HepG2 (cell line): Measurements from ENCODE around the gene GSDMA. TPM values are rescaled to one million over a fixed set of nuclear protein-coding genes. Genes with fewer than 3 reads are reported as not detected.
A peak's percentile ranks its signal among the peaks of the same experiment; 100 is the strongest.

Experiments
- CENPX ChIP-seq: sonication (generic); formaldehyde crosslinking; IDR thresholded peaks from 2 replicates; pipeline ENCODE4 v1.9.0; 2021; ENCODE audit warnings: mild to moderate bottlenecking, missing genetic modification reagents, moderate library complexity
- ELK4 ChIP-seq: sonication (generic); formaldehyde crosslinking; IDR thresholded peaks from 2 replicates; pipeline ENCODE4 v1.9.0; 2021; ENCODE audit warnings: missing genetic modification reagents, borderline replicate concordance
- FOXP4 ChIP-seq: sonication (generic); formaldehyde crosslinking; IDR thresholded peaks from 2 replicates; pipeline ENCODE4 v1.4.0; 2020; ENCODE audit warnings: missing genetic modification reagents
- HOXA5 ChIP-seq: sonication (generic); formaldehyde crosslinking; IDR thresholded peaks from 2 replicates; pipeline ENCODE4 v1.4.0; 2020; ENCODE audit warnings: missing genetic modification reagents
- HOXA7 ChIP-seq: sonication (generic); formaldehyde crosslinking; IDR thresholded peaks from 2 replicates; pipeline ENCODE4 v1.8.1; 2022; ENCODE audit warnings: mild to moderate bottlenecking, missing genetic modification reagents, moderate library complexity
- HOXD1 ChIP-seq: sonication (generic); formaldehyde crosslinking; IDR thresholded peaks from 2 replicates; pipeline ENCODE4 v1.5.0; 2020; ENCODE audit warnings: missing genetic modification reagents
- PHF21A ChIP-seq: sonication (generic); formaldehyde crosslinking; IDR thresholded peaks from 2 replicates; pipeline ENCODE4 v1.5.0; 2020; ENCODE audit warnings: mild to moderate bottlenecking, missing genetic modification reagents
- TAF15 ChIP-seq: fragments of 200-400 bp; formaldehyde crosslinking; IDR thresholded peaks from one replicate; pipeline ENCODE4 v1.6.1; 2018; ENCODE audit warnings: mild to moderate bottlenecking, low read depth, low read length; ENCODE audit not compliant: poor library complexity, severe bottlenecking
- WIZ ChIP-seq: sonication (generic); formaldehyde crosslinking; IDR thresholded peaks from 2 replicates; pipeline ENCODE4 v1.5.1; 2020; ENCODE audit warnings: mild to moderate bottlenecking, missing genetic modification reagents
- YEATS2 ChIP-seq: sonication (generic); formaldehyde crosslinking; IDR thresholded peaks from 2 replicates; pipeline ENCODE4 v1.4.0; 2020; ENCODE audit warnings: missing genetic modification reagents, borderline replicate concordance
- ZNF251 ChIP-seq: sonication (generic); formaldehyde crosslinking; IDR thresholded peaks from 2 replicates; pipeline ENCODE4 v1.9.0; 2021; ENCODE audit warnings: mild to moderate bottlenecking, missing genetic modification reagents
- ZNF432 ChIP-seq: sonication (generic); formaldehyde crosslinking; IDR thresholded peaks from 2 replicates; pipeline ENCODE4 v1.5.0; 2020; ENCODE audit warnings: missing genetic modification reagents, mild to moderate bottlenecking, borderline replicate concordance
- ZNF44 ChIP-seq: sonication (generic); formaldehyde crosslinking; IDR thresholded peaks from 2 replicates; pipeline ENCODE4 v1.5.1; 2020; ENCODE audit warnings: mild to moderate bottlenecking, missing genetic modification reagents
- ZNF496 ChIP-seq: sonication (generic); formaldehyde crosslinking; IDR thresholded peaks from 2 replicates; pipeline ENCODE4 v1.8.1; 2023; ENCODE audit warnings: mild to moderate bottlenecking, moderate library complexity, missing genetic modification reagents; ENCODE audit not compliant: insufficient replicate concordance
- polyA plus RNA-seq, 8 experiments: library from polyadenylated mRNA; depleted of rRNA in 3 of 8; stranded (reverse) in 7 of 8; unstranded in 1 of 8; fragments of >200 nt; fragmentation: Illumina TruSeq in 4 of 8; extraction: Trizol in 4 of 8; gene quantifications; 2 replicates each; pipeline versions ENCODE4 v1.2.1 to v1.2.3, GENCODE V29; 2011 to 2016; ENCODE audit warnings: low read depth in 4 of 8, missing spikeins in 1 of 8, mixed read lengths in 1 of 8; ENCODE audit not compliant: insufficient read depth in 1 of 8
- total RNA-seq, 5 experiments: library from RNA; depleted of rRNA; stranded (reverse); fragments of >200 nt; fragmentation: Illumina TruSeq; extraction: Trizol; gene quantifications; 2 replicates each; pipeline ENCODE4 v1.2.3, GENCODE V29; 2016; ENCODE audit warnings: low read depth in 1 of 5
- TF ChIP-seq, protein P1 (sequence below): sonication (generic); formaldehyde crosslinking; IDR thresholded peaks from 2 replicates; pipeline ENCODE4 v1.4.0; 2020; ENCODE audit warnings: low read depth, missing genetic modification reagents
- TF ChIP-seq, protein P2 (sequence below), 2 experiments: sonication (generic) in 1 of 2; formaldehyde crosslinking in 1 of 2; IDR thresholded peaks; 2 replicates each; pipeline versions ENCODE4 v1.4.0 to v1.6.1; 2016 to 2020; ENCODE audit warnings: borderline replicate concordance in 1 of 2, low read depth in 1 of 2, mild to moderate bottlenecking in 1 of 2, missing genetic modification reagents in 1 of 2

The GSDMA gene
- total and polyA plus RNA-seq, 2 of the 13 experiments (the other 11 are each of a cell fraction or from before 2014, with no cell fraction given): not detected

DNA sequence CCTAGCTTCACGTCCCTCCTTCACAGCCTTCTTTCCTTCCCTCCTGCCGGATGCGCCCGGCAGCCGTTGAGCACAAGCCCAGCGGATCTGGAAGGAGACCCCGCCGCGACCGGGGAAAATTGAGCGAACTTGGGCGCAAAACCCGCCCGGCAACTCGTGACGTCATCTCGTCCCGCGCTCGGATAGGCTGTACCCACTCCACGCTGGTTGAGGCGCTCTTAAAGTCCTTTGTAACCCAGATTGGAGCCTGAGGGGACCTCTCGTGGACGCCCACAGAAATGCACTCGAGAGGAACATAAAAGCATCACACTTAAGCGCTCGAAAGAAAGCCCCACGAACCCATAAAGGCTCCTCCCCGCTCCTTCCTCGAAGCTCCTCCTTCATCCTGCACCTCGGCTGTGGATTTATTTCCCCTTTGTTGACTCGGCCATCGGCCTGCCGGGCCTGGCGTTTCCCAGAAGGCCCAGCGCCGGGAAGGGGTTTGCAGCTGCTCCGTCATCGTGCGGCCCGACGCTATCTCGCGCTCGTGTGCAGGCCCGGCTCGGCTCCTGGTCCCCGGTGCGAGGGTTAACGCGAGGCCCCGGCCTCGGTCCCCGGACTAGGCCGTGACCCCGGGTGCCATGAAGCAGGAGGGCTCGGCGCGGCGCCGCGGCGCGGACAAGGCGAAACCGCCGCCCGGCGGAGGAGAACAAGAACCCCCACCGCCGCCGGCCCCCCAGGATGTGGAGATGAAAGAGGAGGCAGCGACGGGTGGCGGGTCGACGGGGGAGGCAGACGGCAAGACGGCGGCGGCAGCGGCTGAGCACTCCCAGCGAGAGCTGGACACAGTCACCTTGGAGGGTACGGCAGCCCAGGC, 17.8 kb downstream of the GSDMA start, which contains the start of gene PSMD3 (continued):
- peak; percentile 89; the same call in 1 of the 2 replicates for TF ChIP-seq HOXA7 (CRISPR knock-in tag)
- TF ChIP-seq CENPX (CRISPR knock-in tag): no peak
- peak; percentile 95; the same call in 1 of the 2 replicates for TF ChIP-seq WIZ (CRISPR knock-in tag)
- TF ChIP-seq HOXD1: peak; percentile 95
- TF ChIP-seq ZNF432 (CRISPR knock-in tag): no peak
- TF ChIP-seq PHF21A (CRISPR knock-in tag): no peak
- TF ChIP-seq, protein P1, sequence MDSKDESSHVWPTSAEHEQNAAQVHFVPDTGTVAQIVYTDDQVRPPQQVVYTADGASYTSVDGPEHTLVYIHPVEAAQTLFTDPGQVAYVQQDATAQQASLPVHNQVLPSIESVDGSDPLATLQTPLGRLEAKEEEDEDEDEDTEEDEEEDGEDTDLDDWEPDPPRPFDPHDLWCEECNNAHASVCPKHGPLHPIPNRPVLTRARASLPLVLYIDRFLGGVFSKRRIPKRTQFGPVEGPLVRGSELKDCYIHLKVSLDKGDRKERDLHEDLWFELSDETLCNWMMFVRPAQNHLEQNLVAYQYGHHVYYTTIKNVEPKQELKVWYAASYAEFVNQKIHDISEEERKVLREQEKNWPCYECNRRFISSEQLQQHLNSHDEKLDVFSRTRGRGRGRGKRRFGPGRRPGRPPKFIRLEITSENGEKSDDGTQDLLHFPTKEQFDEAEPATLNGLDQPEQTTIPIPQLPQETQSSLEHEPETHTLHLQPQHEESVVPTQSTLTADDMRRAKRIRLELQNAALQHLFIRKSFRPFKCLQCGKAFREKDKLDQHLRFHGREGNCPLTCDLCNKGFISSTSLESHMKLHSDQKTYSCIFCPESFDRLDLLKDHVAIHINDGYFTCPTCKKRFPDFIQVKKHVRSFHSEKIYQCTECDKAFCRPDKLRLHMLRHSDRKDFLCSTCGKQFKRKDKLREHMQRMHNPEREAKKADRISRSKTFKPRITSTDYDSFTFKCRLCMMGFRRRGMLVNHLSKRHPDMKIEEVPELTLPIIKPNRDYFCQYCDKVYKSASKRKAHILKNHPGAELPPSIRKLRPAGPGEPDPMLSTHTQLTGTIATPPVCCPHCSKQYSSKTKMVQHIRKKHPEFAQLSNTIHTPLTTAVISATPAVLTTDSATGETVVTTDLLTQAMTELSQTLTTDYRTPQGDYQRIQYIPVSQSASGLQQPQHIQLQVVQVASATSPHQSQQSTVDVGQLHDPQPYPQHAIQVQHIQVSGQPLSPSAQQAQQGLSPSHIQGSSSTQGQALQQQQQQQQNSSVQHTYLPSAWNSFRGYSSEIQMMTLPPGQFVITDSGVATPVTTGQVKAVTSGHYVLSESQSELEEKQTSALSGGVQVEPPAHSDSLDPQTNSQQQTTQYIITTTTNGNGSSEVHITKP: peak; percentile 70; the same call in 1 of the 2 replicates
- peak; percentile 99 for TF ChIP-seq YEATS2
- peak; percentile 67 for TF ChIP-seq FOXP4
- TF ChIP-seq ZNF44 (CRISPR knock-in tag): peak; percentile 98
- TF ChIP-seq, protein P2, sequence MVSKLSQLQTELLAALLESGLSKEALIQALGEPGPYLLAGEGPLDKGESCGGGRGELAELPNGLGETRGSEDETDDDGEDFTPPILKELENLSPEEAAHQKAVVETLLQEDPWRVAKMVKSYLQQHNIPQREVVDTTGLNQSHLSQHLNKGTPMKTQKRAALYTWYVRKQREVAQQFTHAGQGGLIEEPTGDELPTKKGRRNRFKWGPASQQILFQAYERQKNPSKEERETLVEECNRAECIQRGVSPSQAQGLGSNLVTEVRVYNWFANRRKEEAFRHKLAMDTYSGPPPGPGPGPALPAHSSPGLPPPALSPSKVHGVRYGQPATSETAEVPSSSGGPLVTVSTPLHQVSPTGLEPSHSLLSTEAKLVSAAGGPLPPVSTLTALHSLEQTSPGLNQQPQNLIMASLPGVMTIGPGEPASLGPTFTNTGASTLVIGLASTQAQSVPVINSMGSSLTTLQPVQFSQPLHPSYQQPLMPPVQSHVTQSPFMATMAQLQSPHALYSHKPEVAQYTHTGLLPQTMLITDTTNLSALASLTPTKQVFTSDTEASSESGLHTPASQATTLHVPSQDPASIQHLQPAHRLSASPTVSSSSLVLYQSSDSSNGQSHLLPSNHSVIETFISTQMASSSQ (IDR thresholded peaks at IDR 0.05; ENCODE audit: low read depth): peak; percentile 66; the same call in 1 of the 2 replicates
- TF ChIP-seq, protein P2 (CRISPR knock-in tag; IDR thresholded peaks at IDR 0.05; ENCODE audit: borderline replicate concordance): peak; percentile 86; the same call in 1 of the 2 replicates
- peak; percentile 97 for TF ChIP-seq HOXA5 (CRISPR knock-in tag)
- no peak for TF ChIP-seq ZNF251 (CRISPR knock-in tag)
- no peak; the same call in 1 of the 2 replicates for TF ChIP-seq ELK4 (CRISPR knock-in tag)
- no peak for TF ChIP-seq ZNF496 (CRISPR knock-in tag)
- peak; percentile 86 for TF ChIP-seq TAF15
